HG03354 (cell line): ENCODE data around the gene SPDYC.
A peak's percentile ranks its signal among the peaks of the same experiment; 100 is the strongest.
"Not testable (repeated sequence)": the region's sequence is repeated elsewhere in the genome, so short reads cannot be mapped to it uniquely, and the experiment has no call there.

Source experiments
- ATAC-seq: cut with Tn5 transposase; IDR thresholded peaks from one replicate; pipeline ENCODE4 v1.9.1; 2021; ENCODE audit warnings: mild to moderate bottlenecking; ENCODE audit not compliant: unreplicated experiment, poor library complexity, severe bottlenecking

Gene SPDYC

GRCh38 chr11:65163684-65164083 is 6.3 kb upstream of the SPDYC start:
- ATAC-seq: no peak

- no peak for ATAC-seq
These were observed 4.4 kb upstream of the SPDYC start for GRCh38 chr11:65165410-65166317.

- ATAC-seq: no peak
These were observed 3.1 kb upstream of the SPDYC start for GRCh38 chr11:65166893-65167292.

- no peak for ATAC-seq
These were observed 2.4 kb upstream of the SPDYC start for GRCh38 chr11:65167656-65168055.

- no peak for ATAC-seq
These were observed 830 bp upstream of the SPDYC start for GRCh38 chr11:65169164-65169641.

GRCh38 chr11:65172600-65172999 is 2.6 kb downstream of the SPDYC start:
- no peak for ATAC-seq

- not testable (repeated sequence) for ATAC-seq
These were observed 4.6 kb downstream of the SPDYC start for GRCh38 chr11:65174571-65175010.

GRCh38 chr11:65180877-65181568 is 11.0 kb downstream of the SPDYC start:
- peak; percentile 75 for ATAC-seq

- ATAC-seq: peak; percentile 42
These were observed 11.7 kb downstream of the SPDYC start, which contains the start of gene CAPN1 for GRCh38 chr11:65181569-65182257. Gene CAPN1 (plus strand): TSS chr11:65181928. CDS start chr11:65182702, 774 bp downstream.

GRCh38 chr11:65182258-65183170 is 12.5 kb downstream of the SPDYC start:
- no peak for ATAC-seq

GRCh38 chr11:65183201-65183891 is 13.3 kb downstream of the SPDYC start:
- no peak for ATAC-seq

GRCh38 chr11:65184146-65184545 is 14.1 kb downstream of the SPDYC start:
- no peak for ATAC-seq

- ATAC-seq: no peak
These were observed 15.1 kb downstream of the SPDYC start for GRCh38 chr11:65185171-65185570.

- ATAC-seq: no peak
These were observed 15.9 kb downstream of the SPDYC start for GRCh38 chr11:65185869-65186341.

GRCh38 chr11:65186701-65187100 is 16.7 kb downstream of the SPDYC start:
- ATAC-seq: no peak

- no peak for ATAC-seq
These were observed 17.2 kb downstream of the SPDYC start for GRCh38 chr11:65187146-65187675.

GRCh38 chr11:65187971-65188461 is 18.0 kb downstream of the SPDYC start:
- no peak for ATAC-seq

- no peak for ATAC-seq
These were observed 18.5 kb downstream of the SPDYC start for GRCh38 chr11:65188486-65188885.
